SK-N-SH treated with all-trans-retinoic acid at 6 μM for 48 hours (cell line): Measurements from ENCODE around the gene TRIM61.

Experiments used
- ARNTL ChIP-seq: fragments of 450-650 bp; formaldehyde crosslinking; IDR thresholded peaks from 2 replicates; pipeline ENCODE4 v1.5.0; 2020; ENCODE audit warnings: low read depth, mild to moderate bottlenecking, moderate library complexity, borderline replicate concordance
- OSR1 ChIP-seq: fragments of 250-450 bp; sonication (Bioruptor Pico); IDR thresholded peaks from 2 replicates; pipeline ENCODE4 v1.8.0; 2022; ENCODE audit warnings: moderate library complexity, mild to moderate bottlenecking, inconsistent platforms
- PPARA ChIP-seq: fragments of 250-450 bp; sonication (Bioruptor Pico); IDR thresholded peaks from 2 replicates; pipeline ENCODE4 v1.5.0; 2020; ENCODE audit warnings: mild to moderate bottlenecking, borderline replicate concordance
- RARB ChIP-seq: fragments of 250-450 bp; sonication (Bioruptor Pico); IDR thresholded peaks from 2 replicates; pipeline ENCODE4 v1.8.0; 2021; ENCODE audit warnings: mild to moderate bottlenecking, moderate library complexity
- ZFP30 ChIP-seq: fragments of 450-650 bp; formaldehyde crosslinking; IDR thresholded peaks from 2 replicates; pipeline ENCODE4 v1.5.0; 2022; ENCODE audit warnings: mild to moderate bottlenecking, moderate library complexity
- TF ChIP-seq, protein P1 (sequence below): fragments of 250-450 bp; sonication (Bioruptor Pico); IDR thresholded peaks from 2 replicates; pipeline ENCODE4 v1.8.0; 2020; ENCODE audit warnings: mild to moderate bottlenecking, moderate library complexity, borderline replicate concordance
- TF ChIP-seq, protein P2 (sequence below): fragments of 250-450 bp; sonication (Bioruptor Pico); IDR thresholded peaks from 2 replicates; pipeline ENCODE4 v1.8.0; 2021; ENCODE audit warnings: low read depth, mild to moderate bottlenecking, moderate library complexity, borderline replicate concordance

DNA sequence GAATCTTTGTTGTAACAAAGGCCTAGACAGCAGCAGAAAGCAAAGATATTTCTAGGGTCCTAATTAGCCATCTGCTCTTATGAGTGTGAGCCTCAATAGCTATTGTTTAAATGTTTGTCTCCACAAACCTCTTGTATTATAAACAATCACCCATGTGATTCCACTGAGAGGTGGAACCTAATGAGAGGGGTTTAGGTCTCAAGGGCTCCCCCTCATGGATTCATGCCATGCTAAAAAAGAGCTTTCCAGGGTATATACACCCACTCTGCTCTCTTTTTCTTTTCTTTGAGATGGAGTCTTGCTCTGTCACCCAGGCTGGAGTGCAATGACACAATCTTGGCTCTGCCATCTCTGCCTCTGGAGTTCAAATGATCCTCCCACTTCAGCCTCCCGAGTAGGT is 42.1 kb downstream of the TRIM61 start:
- TF ChIP-seq RARB (CRISPR knock-in tag) = no peak
- TF ChIP-seq, protein P1, sequence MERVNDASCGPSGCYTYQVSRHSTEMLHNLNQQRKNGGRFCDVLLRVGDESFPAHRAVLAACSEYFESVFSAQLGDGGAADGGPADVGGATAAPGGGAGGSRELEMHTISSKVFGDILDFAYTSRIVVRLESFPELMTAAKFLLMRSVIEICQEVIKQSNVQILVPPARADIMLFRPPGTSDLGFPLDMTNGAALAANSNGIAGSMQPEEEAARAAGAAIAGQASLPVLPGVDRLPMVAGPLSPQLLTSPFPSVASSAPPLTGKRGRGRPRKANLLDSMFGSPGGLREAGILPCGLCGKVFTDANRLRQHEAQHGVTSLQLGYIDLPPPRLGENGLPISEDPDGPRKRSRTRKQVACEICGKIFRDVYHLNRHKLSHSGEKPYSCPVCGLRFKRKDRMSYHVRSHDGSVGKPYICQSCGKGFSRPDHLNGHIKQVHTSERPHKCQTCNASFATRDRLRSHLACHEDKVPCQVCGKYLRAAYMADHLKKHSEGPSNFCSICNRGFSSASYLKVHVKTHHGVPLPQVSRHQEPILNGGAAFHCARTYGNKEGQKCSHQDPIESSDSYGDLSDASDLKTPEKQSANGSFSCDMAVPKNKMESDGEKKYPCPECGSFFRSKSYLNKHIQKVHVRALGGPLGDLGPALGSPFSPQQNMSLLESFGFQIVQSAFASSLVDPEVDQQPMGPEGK = no peak
- no peak for TF ChIP-seq PPARA
- TF ChIP-seq ZFP30 (CRISPR knock-in tag) = no peak
- TF ChIP-seq ARNTL (CRISPR knock-in tag) = no peak
- TF ChIP-seq, protein P2, sequence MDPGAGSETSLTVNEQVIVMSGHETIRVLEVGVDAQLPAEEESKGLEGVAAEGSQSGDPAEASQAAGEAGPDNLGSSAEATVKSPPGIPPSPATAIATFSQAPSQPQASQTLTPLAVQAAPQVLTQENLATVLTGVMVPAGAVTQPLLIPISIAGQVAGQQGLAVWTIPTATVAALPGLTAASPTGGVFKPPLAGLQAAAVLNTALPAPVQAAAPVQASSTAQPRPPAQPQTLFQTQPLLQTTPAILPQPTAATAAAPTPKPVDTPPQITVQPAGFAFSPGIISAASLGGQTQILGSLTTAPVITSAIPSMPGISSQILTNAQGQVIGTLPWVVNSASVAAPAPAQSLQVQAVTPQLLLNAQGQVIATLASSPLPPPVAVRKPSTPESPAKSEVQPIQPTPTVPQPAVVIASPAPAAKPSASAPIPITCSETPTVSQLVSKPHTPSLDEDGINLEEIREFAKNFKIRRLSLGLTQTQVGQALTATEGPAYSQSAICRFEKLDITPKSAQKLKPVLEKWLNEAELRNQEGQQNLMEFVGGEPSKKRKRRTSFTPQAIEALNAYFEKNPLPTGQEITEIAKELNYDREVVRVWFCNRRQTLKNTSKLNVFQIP (CRISPR knock-in tag) = no peak
- TF ChIP-seq OSR1 = no peak
